ENCODE measurements around the gene MYO1C. TPM values are rescaled to one million over a fixed set of nuclear protein-coding genes. Genes with fewer than 3 reads are reported as not detected.

The MYO1C gene
- total RNA-seq, 1 donor from 2014 or later, result 322 TPM

- intact Hi-C loops (cut with DNase I), result no loop called here
- no peak for DNase-seq
- no peak for ATAC-seq
- H3K27ac ChIP-seq, result no peak overlapping the region
- peaks cover 37% of the 10 kb centered on the region for H3K36me3 ChIP-seq
- no peaks in the 10 kb centered on the region for H3K27me3 ChIP-seq
- no peaks in the 10 kb centered on the region for H3K9me3 ChIP-seq
- H3K4me3 ChIP-seq, result no peak overlapping the region
- no peak for TF ChIP-seq CTCF (IDR thresholded peaks at IDR 0.05)
- peaks cover 42% of the 10 kb centered on the region for H3K4me1 ChIP-seq
Measured at GRCh38 chr17:1496869-1497268, 4.4 kb upstream of the MYO1C start.

GRCh38 chr17:1495265-1495989 lies 2.9 kb upstream of the MYO1C start:
- Histone ChIP-seq H3K9me3 (no peaks in the 10 kb centered on the region), H3K36me3 (peaks cover 37% of the 10 kb centered on the region), H3K27me3 (no peaks in the 10 kb centered on the region), H3K27ac (peak overlapping the region; percentile 88), H3K4me3 (no peak overlapping the region), H3K4me1 (peaks cover 42% of the 10 kb centered on the region)
- intact Hi-C loops (cut with DNase I), result no loop called here
- DNase-seq (no peak), ATAC-seq (peak; percentile 42)
- TF ChIP-seq CTCF (IDR thresholded peaks at IDR 0.05), result no peak

- DNase-seq, result no peak
- no peak for ATAC-seq
- Histone ChIP-seq H3K27me3 (no peaks in the 10 kb centered on the region), H3K27ac (peak overlapping the region; percentile 88), H3K4me1 (peaks cover 48% of the 10 kb centered on the region), H3K4me3 (no peak overlapping the region), H3K36me3 (peaks cover 37% of the 10 kb centered on the region), H3K9me3 (no peaks in the 10 kb centered on the region)
- intact Hi-C loops (cut with DNase I), result no loop called here
- no peak for TF ChIP-seq CTCF (IDR thresholded peaks at IDR 0.05)
Measured at GRCh38 chr17:1494736-1495253, 2.3 kb upstream of the MYO1C start.

- Histone ChIP-seq H3K4me3 (no peak overlapping the region), H3K4me1 (peaks cover 53% of the 10 kb centered on the region), H3K36me3 (peaks cover 37% of the 10 kb centered on the region), H3K27me3 (no peaks in the 10 kb centered on the region), H3K9me3 (no peaks in the 10 kb centered on the region), H3K27ac (peak overlapping the region; percentile 88)
- intact Hi-C loops (cut with DNase I), result no loop called here
- no peak for DNase-seq
- TF ChIP-seq CTCF (IDR thresholded peaks at IDR 0.05), result no peak
- ATAC-seq, result no peak
Measured at GRCh38 chr17:1494203-1494602, 1.7 kb upstream of the MYO1C start.

- Histone ChIP-seq H3K9me3 (no peaks in the 10 kb centered on the region), H3K27ac (peak overlapping the region; percentile 88), H3K4me3 (peak overlapping the region; percentile 60), H3K27me3 (no peaks in the 10 kb centered on the region), H3K36me3 (peaks cover 36% of the 10 kb centered on the region), H3K4me1 (peaks cover 61% of the 10 kb centered on the region)
- ATAC-seq (peak; percentile 31), DNase-seq (peak; percentile 76)
- no peak for TF ChIP-seq CTCF (IDR thresholded peaks at IDR 0.05)
- intact Hi-C loops (cut with DNase I), result no loop called here
Measured at GRCh38 chr17:1493291-1493980, 950 bp upstream of the MYO1C start.
